H1 (cell line): Measurements from ENCODE around the gene SLC8B1. TPM values are rescaled to one million over a fixed set of nuclear protein-coding genes. Genes with fewer than 3 reads are reported as not detected.
A peak's percentile ranks its signal among the peaks of the same experiment; 100 is the strongest.

Experiments used
- CTCF ChIA-PET: fragments of 300-600 bp; sonication (Branson Sonifier 250); formaldehyde crosslinking; loops from one replicate; lab custom pipeline; 2021; ENCODE audit not compliant: partially characterized antibody; lab: Charles Lee
- POLR2A ChIA-PET: fragments of 300-600 bp; sonication (Branson Sonifier 250); formaldehyde crosslinking; loops from one replicate; lab custom pipeline; 2021; ENCODE audit warnings: inconsistent platforms; ENCODE audit not compliant: partially characterized antibody; lab: Charles Lee
- DNase-seq, 2 experiments: peaks; one replicate each; pipeline versions ENCODE4 v3.0.0 to v3.0.0-alpha.2; 2010 to 2022; ENCODE audit warnings: low spot score in 2 of 2, low read depth in 1 of 2, mixed read lengths in 1 of 2
- FAIRE-seq: peaks from 2 replicates; lab custom pipeline; 2011; peaks lifted over from hg19 to GRCh38; lab: Jason Lieb, UNC
- H2AFZ ChIP-seq: 2 replicates; pipeline ENCODE4 v1.8.1; 2012; ENCODE audit warnings: low read length, inconsistent platforms
- H2AK5ac ChIP-seq: 2 replicates; pipeline ENCODE4 v1.6.1; 2013; ENCODE audit warnings: low read depth, low read length
- H2BK120ac ChIP-seq: replicated peaks from 2 replicates; pipeline ENCODE3; 2013; ENCODE audit warnings: low read depth, low read length, inconsistent platforms
- H2BK12ac ChIP-seq: 2 replicates; pipeline ENCODE4 v1.6.1; 2013; ENCODE audit warnings: low read depth, low read length
- H2BK15ac ChIP-seq: 2 replicates; pipeline ENCODE4 v1.6.1; 2013; ENCODE audit warnings: low read length
- H2BK20ac ChIP-seq: 2 replicates; pipeline ENCODE4 v1.6.1; 2013; ENCODE audit warnings: low read length
- H2BK5ac ChIP-seq: 2 replicates; pipeline ENCODE4 v1.6.1; 2013; ENCODE audit warnings: low read depth, low read length
- H3K14ac ChIP-seq: 2 replicates; pipeline ENCODE4 v1.6.1; 2013; ENCODE audit warnings: inconsistent platforms; ENCODE audit not compliant: insufficient read length
- H3K18ac ChIP-seq: 2 replicates; pipeline ENCODE4 v1.6.1; 2013; ENCODE audit warnings: low read length; ENCODE audit errors: extremely low read depth
- H3K23ac ChIP-seq: 2 replicates; pipeline ENCODE4 v1.6.1; 2013; ENCODE audit warnings: inconsistent platforms; ENCODE audit not compliant: insufficient read length
- H3K23me2 ChIP-seq: 2 replicates; pipeline ENCODE4 v1.6.1; 2013; ENCODE audit warnings: low read depth, low read length
- H3K27ac ChIP-seq: 2 replicates; pipeline ENCODE4 v1.6.1; 2011; ENCODE audit warnings: low read depth, low read length, inconsistent platforms
- H3K27me3 ChIP-seq, 4 experiments: replicated peaks in 1 of 4; 1 replicate in 1 of 4; 2 replicates in 3 of 4; pipeline versions ENCODE4 v1.6.1 to v1.8.1; 2011 to 2013; ENCODE audit warnings: low read length in 3 of 4, mild to moderate bottlenecking in 3 of 4, inconsistent platforms in 2 of 4, mixed read lengths in 2 of 4, moderate library complexity in 1 of 4; ENCODE audit not compliant: control insufficient read depth in 3 of 4, insufficient read depth in 3 of 4; ENCODE audit errors: extremely low read depth in 1 of 4
- H3K36me3 ChIP-seq, 4 experiments: 2 replicates each; pipeline versions ENCODE4 v1.6.1 to v1.8.1; 2011 to 2013; ENCODE audit warnings: mild to moderate bottlenecking in 4 of 4, low read length in 3 of 4, moderate library complexity in 2 of 4, control low read depth in 1 of 4, inconsistent platforms in 1 of 4; ENCODE audit not compliant: insufficient read depth in 4 of 4, control insufficient read depth in 2 of 4
- H3K4ac ChIP-seq: replicated peaks from 2 replicates; pipeline ENCODE3; 2013; ENCODE audit warnings: low read length, low read depth, mixed read lengths, inconsistent platforms; ENCODE audit not compliant: insufficient read length
- H3K4me1 ChIP-seq, 4 experiments: replicated peaks in 1 of 4; 1 replicate in 1 of 4; 2 replicates in 3 of 4; pipeline versions ENCODE4 v1.6.1 to v1.8.1; 2011 to 2013; ENCODE audit warnings: low read length in 3 of 4, inconsistent platforms in 2 of 4, mixed read lengths in 1 of 4; ENCODE audit not compliant: insufficient read depth in 4 of 4, control insufficient read depth in 3 of 4
- H3K4me2 ChIP-seq, 2 experiments: 2 replicates each; pipeline versions ENCODE4 v1.6.1 to v1.8.1; 2011 to 2013; ENCODE audit warnings: low read depth in 2 of 2, low read length in 2 of 2, control low read depth in 1 of 2, inconsistent platforms in 1 of 2, mild to moderate bottlenecking in 1 of 2; ENCODE audit not compliant: insufficient read depth in 1 of 2
- H3K4me3 ChIP-seq, 4 experiments: fragments of 200-600, 300-600 bp in 1 of 4; sonication (generic), shearing (Covaris generic), sonication (Bioruptor Twin) in 1 of 4; 2 replicates each; pipeline versions ENCODE4 v1.5.1 to v1.8.1; 2011 to 2016; ENCODE audit warnings: low read length in 4 of 4, low read depth in 3 of 4, control low read depth in 2 of 4, inconsistent platforms in 2 of 4, mild to moderate bottlenecking in 2 of 4, mixed read lengths in 1 of 4, moderate library complexity in 1 of 4; ENCODE audit not compliant: insufficient read depth in 2 of 4; ENCODE audit errors: extremely low read depth in 1 of 4
- H3K56ac ChIP-seq: replicated peaks from 2 replicates; pipeline ENCODE3; 2013; ENCODE audit warnings: low read depth, mild to moderate bottlenecking, mixed read lengths, low read length, inconsistent platforms; ENCODE audit not compliant: insufficient read length
- H3K79me1 ChIP-seq: 2 replicates; pipeline ENCODE4 v1.6.1; 2013; ENCODE audit warnings: low read depth, low read length, control low read depth
- H3K79me2 ChIP-seq, 2 experiments: 2 replicates each; pipeline versions ENCODE4 v1.6.1 to v1.8.1; 2012 to 2013; ENCODE audit warnings: low read length in 2 of 2, mild to moderate bottlenecking in 2 of 2, inconsistent platforms in 1 of 2; ENCODE audit not compliant: insufficient read depth in 2 of 2, control insufficient read depth in 1 of 2
- H3K9ac ChIP-seq, 4 experiments: replicated peaks in 1 of 4; 1 replicate in 1 of 4; 2 replicates in 3 of 4; pipeline versions ENCODE4 v1.6.1 to v1.8.1; 2011 to 2013; ENCODE audit warnings: low read depth in 3 of 4, low read length in 3 of 4, control low read depth in 2 of 4, mild to moderate bottlenecking in 2 of 4, moderate library complexity in 2 of 4, inconsistent platforms in 1 of 4; ENCODE audit errors: extremely low read depth in 1 of 4
- H3K9me3 ChIP-seq, 2 experiments: 2 replicates each; pipeline versions ENCODE4 v1.6.1 to v1.8.1; 2012 to 2013; ENCODE audit warnings: mild to moderate bottlenecking in 2 of 2, moderate library complexity in 2 of 2, control low read depth in 1 of 2, inconsistent platforms in 1 of 2, low read depth in 1 of 2, low read length in 1 of 2, mixed read lengths in 1 of 2; ENCODE audit not compliant: insufficient read depth in 2 of 2
- H4K20me1 ChIP-seq, 2 experiments: replicated peaks in 1 of 2; 2 replicates each; pipeline versions ENCODE3 to v1.8.1; 2011 to 2013; ENCODE audit warnings: inconsistent platforms in 2 of 2, low read length in 2 of 2, mild to moderate bottlenecking in 1 of 2; ENCODE audit not compliant: insufficient read depth in 2 of 2, control insufficient read depth in 1 of 2
- H4K5ac ChIP-seq: 2 replicates; pipeline ENCODE4 v1.6.1; 2013; ENCODE audit warnings: low read length, low read depth, mixed read lengths, inconsistent platforms; ENCODE audit not compliant: insufficient read length
- H4K8ac ChIP-seq: 2 replicates; pipeline ENCODE4 v1.8.0; 2013; ENCODE audit warnings: mild to moderate bottlenecking, moderate library complexity, low read length, inconsistent platforms; ENCODE audit not compliant: insufficient read depth; ENCODE audit errors: extremely low read depth
- H4K91ac ChIP-seq: replicated peaks from 2 replicates; pipeline ENCODE3; 2013; ENCODE audit warnings: low read length, mixed read lengths, inconsistent platforms; ENCODE audit not compliant: insufficient read length
- ASH2L ChIP-seq: fragments of 200-600, 300-600 bp; sonication (generic); IDR thresholded peaks from one replicate; pipeline ENCODE4 v1.7.1; 2017; ENCODE audit warnings: low read length
- BRCA1 ChIP-seq: IDR thresholded peaks from 2 replicates; pipeline ENCODE4 v1.6.1; 2012; ENCODE audit warnings: low read depth, low read length, improper control_type of control experiment
- CBX5 ChIP-seq: fragments of 300-800, 300-1000 bp; sonication (generic); IDR thresholded peaks from 2 replicates; pipeline ENCODE4 v1.7.1; 2016; ENCODE audit warnings: antibody characterized with exemption, low read length, low read depth
- CBX8 ChIP-seq: fragments of 300-800, 300-1000 bp; sonication (generic); IDR thresholded peaks from 2 replicates; pipeline ENCODE4 v1.7.1; 2016; ENCODE audit warnings: low read depth, low read length, borderline replicate concordance
- FOSL1 ChIP-seq: IDR thresholded peaks from 2 replicates; pipeline ENCODE4 v1.6.1; 2011; ENCODE audit warnings: mild to moderate bottlenecking, low read depth, low read length, moderate library complexity; ENCODE audit not compliant: insufficient read depth
- POU5F1 ChIP-seq: IDR thresholded peaks from 2 replicates; pipeline ENCODE4 v1.6.1; 2011; ENCODE audit warnings: low read depth, mild to moderate bottlenecking, low read length, moderate library complexity
- SIRT6 ChIP-seq: IDR thresholded peaks from one replicate; pipeline ENCODE4 v1.7.1; 2012; ENCODE audit warnings: low read length, inconsistent platforms
- SIX5 ChIP-seq: IDR thresholded peaks from 2 replicates; pipeline ENCODE4 v1.6.1; 2011; ENCODE audit warnings: mild to moderate bottlenecking, low read depth, low read length
- SP1 ChIP-seq: IDR thresholded peaks from 2 replicates; pipeline ENCODE4 v1.6.1; 2011; ENCODE audit warnings: low read depth, low read length
- SP4 ChIP-seq: IDR thresholded peaks from 2 replicates; pipeline ENCODE4 v1.6.1; 2012; ENCODE audit warnings: low read length, inconsistent platforms
- SRF ChIP-seq: IDR thresholded peaks from 2 replicates; pipeline ENCODE4 v1.6.1; 2011; ENCODE audit warnings: mild to moderate bottlenecking, low read depth, low read length, moderate library complexity
- USF2 ChIP-seq: IDR thresholded peaks from 2 replicates; pipeline ENCODE4 v1.6.1; 2011; ENCODE audit warnings: low read length, improper control_type of control experiment
- WGBS, 2 experiments: shearing (Covaris generic) in 1 of 2; methylation state at CpG; one replicate each; pipeline versions ENCODE4 v1.1.6 to v1.1.7; 2013 to 2015; ENCODE audit warnings: low lambda C conversion rate in 2 of 2, mixed read lengths in 2 of 2, inconsistent platforms in 1 of 2, low coverage in 1 of 2, missing lambda C conversion rate in 1 of 2; ENCODE audit not compliant: insufficient replicate concordance in 2 of 2, insufficient coverage in 1 of 2, insufficient read length in 1 of 2; ENCODE audit errors: extremely low coverage in 1 of 2, missing lambda C conversion rate in 1 of 2; 5-methylcytosine and 5-hydroxymethylcytosine counted together
- polyA plus RNA-seq, 7 experiments: library from polyadenylated mRNA; depleted of rRNA in 3 of 7; stranded (reverse) in 5 of 7; unstranded in 2 of 7; fragments of >200 nt in 5 of 7; fragments of 200-250 nt in 2 of 7; gene quantifications; 1 replicate in 5 of 7; 2 replicates in 1 of 7; 4 replicates in 1 of 7; pipeline versions ENCODE4 v1.2.1 to v1.2.3, GENCODE V29; 2011 to 2013; ENCODE audit warnings: missing spikeins in 2 of 7, mixed read lengths in 2 of 7
- total RNA-seq: library from RNA; stranded (reverse); fragmentation: NEBNext Ultra II Directional; extraction: Animal tissue kit (Norgen Biotek cat#: 25700); gene quantifications from 2 replicates; pipeline ENCODE4 v1.2.1, GENCODE V29; 2021

SLC8B1 gene
- total and polyA plus RNA-seq, 2 of the 8 experiments (the other 6 are each of a cell fraction or from before 2014, with no cell fraction given) = 11.2 to 19.1 TPM

GRCh38 chr12:113333418-113333750, 1.5 kb downstream of the SLC8B1 start:
- no peak for TF ChIP-seq SP4
- no peak for TF ChIP-seq CBX8
- TF ChIP-seq POU5F1 = no peak
- no peak for TF ChIP-seq BRCA1
- no peak for TF ChIP-seq CBX5
- TF ChIP-seq SIX5 = no peak
- no peak for TF ChIP-seq FOSL1
- no peak for TF ChIP-seq ASH2L
- TF ChIP-seq USF2 = no peak
- TF ChIP-seq SRF = no peak
- TF ChIP-seq SP1 = no peak
- no peak for TF ChIP-seq SIRT6
- H3K4me2 ChIP-seq = peak overlapping the region in 1 of 2 experiments; percentile 81; a peak in 2 of 4 replicates
- H3K9ac ChIP-seq = no peak overlapping the region

More at GRCh38 chr12:113333418-113333750, 1.5 kb downstream of the SLC8B1 start:
- ChIA-PET POLR2A (interaction anchor here (1.2 kb wide), 1 partner anchor 66 kb away, joined by 3 read pairs; no protein-coding TSS in a partner anchor), CTCF (no interaction called here)
- H2BK12ac ChIP-seq = no peak overlapping the region
- no peak overlapping the region for H3K27ac ChIP-seq
- no peak overlapping the region for H4K8ac ChIP-seq
- no peak overlapping the region for H4K91ac ChIP-seq
- H2BK15ac ChIP-seq = no peak overlapping the region
- WGBS, 2 experiments = 89% methylated on average over 4 of the region's 5 CpGs; no CpG with 5 or more reads in 1 of the 2 experiments
- no peak overlapping the region for H2BK120ac ChIP-seq
- H4K5ac ChIP-seq = no peak overlapping the region
- H3K23me2 ChIP-seq = peaks cover 5% of the 10 kb centered on the region; the same call in 1 of the 2 replicates
- no peak overlapping the region for H3K4me3 ChIP-seq
- H3K4ac ChIP-seq = no peak overlapping the region
- no peak overlapping the region for H2AK5ac ChIP-seq
- H2BK20ac ChIP-seq = no peak overlapping the region
- peaks cover 0 to 1% of the 10 kb centered on the region in 2 experiments for H4K20me1 ChIP-seq
- H2BK5ac ChIP-seq = no peak overlapping the region
- H3K79me2 ChIP-seq = no peaks in the 10 kb centered on the region
- no peaks in the 10 kb centered on the region for H3K79me1 ChIP-seq
- no peak for DNase-seq
- no peak overlapping the region for H2AFZ ChIP-seq
- H3K56ac ChIP-seq = no peak overlapping the region
- no peak overlapping the region for H3K14ac ChIP-seq
- H3K27me3 ChIP-seq = peaks cover 0 to 11% (median 9%) of the 10 kb centered on the region in 4 experiments; a peak in 5 of 7 replicates
- H3K18ac ChIP-seq = no peak overlapping the region
- H3K36me3 ChIP-seq = no peaks in the 10 kb centered on the region
- H3K9me3 ChIP-seq = no peaks in the 10 kb centered on the region
- no peak for FAIRE-seq
- H3K23ac ChIP-seq = no peak overlapping the region
- H3K4me1 ChIP-seq = peaks cover 0 to 5% (median 1%) of the 10 kb centered on the region in 4 experiments; a peak in 3 of 7 replicates
